22Rv1 (cell line): ENCODE results near the gene KPNA6.

Source experiments
- H3K27ac ChIP-seq: fragments of 450-650 bp; 2 replicates; pipeline ENCODE4 v1.5.1; 2017
- ZFX ChIP-seq: fragments of 450-650 bp; IDR thresholded peaks from 2 replicates; pipeline ENCODE4 v1.6.1; 2017; ENCODE audit warnings: antibody characterized with exemption, borderline replicate concordance
- TF ChIP-seq, protein P1 (sequence below): fragments of 450-650 bp; IDR thresholded peaks from 2 replicates; pipeline ENCODE4 v1.5.1; 2017; ENCODE audit warnings: mild to moderate bottlenecking

KPNA6 gene

DNA sequence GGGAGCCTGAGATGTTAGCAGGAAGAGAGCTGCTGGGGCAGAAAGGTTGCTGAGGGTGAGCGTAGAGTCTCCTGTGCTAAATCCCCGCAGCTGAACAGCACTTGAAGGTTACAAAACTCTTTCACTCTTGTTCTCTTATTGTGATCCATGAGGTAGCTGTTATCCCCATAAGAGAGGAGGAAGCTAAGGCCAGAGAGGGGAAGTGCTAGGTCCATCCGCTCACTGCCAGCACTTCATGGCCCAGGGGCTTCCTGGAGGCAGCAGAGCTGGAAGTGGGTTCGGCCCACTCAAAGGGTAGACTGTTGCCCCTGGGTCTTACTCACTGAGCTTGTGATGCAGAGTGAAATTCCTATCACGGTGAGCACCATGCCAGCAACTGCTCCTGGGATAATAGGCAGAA lies 108.7 kb downstream of the KPNA6 start:
- TF ChIP-seq ZFX, result no peak
- TF ChIP-seq, protein P1, sequence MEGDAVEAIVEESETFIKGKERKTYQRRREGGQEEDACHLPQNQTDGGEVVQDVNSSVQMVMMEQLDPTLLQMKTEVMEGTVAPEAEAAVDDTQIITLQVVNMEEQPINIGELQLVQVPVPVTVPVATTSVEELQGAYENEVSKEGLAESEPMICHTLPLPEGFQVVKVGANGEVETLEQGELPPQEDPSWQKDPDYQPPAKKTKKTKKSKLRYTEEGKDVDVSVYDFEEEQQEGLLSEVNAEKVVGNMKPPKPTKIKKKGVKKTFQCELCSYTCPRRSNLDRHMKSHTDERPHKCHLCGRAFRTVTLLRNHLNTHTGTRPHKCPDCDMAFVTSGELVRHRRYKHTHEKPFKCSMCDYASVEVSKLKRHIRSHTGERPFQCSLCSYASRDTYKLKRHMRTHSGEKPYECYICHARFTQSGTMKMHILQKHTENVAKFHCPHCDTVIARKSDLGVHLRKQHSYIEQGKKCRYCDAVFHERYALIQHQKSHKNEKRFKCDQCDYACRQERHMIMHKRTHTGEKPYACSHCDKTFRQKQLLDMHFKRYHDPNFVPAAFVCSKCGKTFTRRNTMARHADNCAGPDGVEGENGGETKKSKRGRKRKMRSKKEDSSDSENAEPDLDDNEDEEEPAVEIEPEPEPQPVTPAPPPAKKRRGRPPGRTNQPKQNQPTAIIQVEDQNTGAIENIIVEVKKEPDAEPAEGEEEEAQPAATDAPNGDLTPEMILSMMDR, result no peak
- H3K27ac ChIP-seq, result no peak overlapping the region

DNA sequence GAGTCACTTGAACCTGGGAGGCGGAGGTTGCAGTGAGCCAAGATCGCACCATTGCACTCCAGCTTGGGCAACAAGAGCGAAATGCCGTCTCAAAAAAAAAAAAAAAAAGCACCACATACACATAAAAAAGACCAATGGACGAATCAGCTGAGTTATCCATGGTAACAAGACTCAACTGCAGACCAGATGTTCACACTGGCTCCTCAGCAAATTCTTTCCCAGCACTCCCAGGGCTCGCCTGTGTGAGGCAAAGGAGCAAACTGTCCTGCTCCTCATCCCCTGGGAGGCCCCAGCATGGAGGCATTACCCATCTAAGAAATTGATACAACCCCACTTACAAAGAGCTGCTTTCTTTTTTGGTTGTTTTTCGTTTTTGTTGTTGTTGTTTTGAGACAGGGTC lies 111.2 kb downstream of the KPNA6 start:
- H3K27ac ChIP-seq, result no peak overlapping the region
- no peak for TF ChIP-seq ZFX

DNA sequence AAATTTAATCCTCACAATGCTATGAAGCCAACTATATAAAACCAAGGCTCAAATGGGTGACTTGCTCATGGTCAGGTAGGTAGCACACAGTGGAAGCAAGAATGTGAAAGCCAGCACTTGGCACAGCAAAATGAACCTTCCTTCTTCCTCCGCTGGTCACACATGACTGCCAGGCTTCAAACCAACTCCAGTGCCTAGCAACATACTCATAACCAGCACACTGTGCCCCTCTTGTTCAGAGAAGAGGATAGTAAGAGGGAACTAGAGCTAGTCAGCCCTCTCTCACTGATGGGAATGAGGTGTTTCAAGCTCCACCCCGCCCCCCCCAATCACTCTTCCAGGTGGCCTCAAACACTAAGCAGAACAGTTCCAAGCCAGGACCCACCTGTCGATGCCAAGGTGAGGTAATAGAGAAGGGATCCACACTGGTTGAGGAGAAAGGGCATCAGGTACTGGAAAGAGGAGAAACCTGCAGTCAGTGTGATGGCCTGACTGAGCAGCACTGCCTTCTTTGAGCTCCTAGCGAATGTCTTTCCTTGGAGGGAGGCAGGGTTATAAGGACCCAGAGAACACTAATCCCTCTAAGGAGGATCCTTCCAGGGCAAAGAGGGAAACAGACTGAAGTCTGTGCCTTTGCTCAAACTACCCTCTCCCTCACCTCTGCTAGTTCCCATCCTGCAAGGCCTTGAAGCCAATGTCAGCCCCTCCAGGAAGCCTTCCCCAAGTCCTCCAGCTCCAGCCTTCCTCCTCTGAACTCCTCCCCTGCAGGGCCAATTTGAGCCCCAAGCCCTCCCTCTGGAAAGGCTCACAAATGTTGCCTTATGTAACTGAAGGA lies 113.1 kb downstream of the KPNA6 start:
- TF ChIP-seq, protein P1, result no peak
- no peak for TF ChIP-seq ZFX

DNA sequence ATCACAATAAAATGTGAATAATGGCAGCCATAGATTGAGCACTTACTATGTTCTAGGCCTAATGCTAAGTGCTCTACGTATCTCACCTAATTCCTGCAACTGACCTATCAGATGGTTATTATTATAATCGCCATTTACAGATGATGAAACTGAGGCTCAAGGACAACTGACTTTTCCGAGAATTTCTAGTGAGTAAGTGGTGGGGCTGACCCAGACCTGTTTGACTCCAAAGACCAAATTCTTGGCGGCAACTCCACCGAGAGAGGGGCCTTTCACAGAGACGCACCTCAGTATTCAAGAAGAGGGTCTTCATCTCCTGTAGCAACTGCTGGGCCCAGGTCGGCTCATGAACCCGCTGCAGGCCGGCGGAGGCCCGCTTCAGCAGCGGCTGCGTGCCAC lies 113.7 kb downstream of the KPNA6 start:
- peak overlapping the region; percentile 58 for H3K27ac ChIP-seq
- TF ChIP-seq ZFX, result no peak
- TF ChIP-seq, protein P1, result no peak

More for the DNA sequence above, 113.1 kb downstream of the KPNA6 start:
- peak overlapping the region; percentile 58; the same call in 1 of the 2 replicates for H3K27ac ChIP-seq

DNA sequence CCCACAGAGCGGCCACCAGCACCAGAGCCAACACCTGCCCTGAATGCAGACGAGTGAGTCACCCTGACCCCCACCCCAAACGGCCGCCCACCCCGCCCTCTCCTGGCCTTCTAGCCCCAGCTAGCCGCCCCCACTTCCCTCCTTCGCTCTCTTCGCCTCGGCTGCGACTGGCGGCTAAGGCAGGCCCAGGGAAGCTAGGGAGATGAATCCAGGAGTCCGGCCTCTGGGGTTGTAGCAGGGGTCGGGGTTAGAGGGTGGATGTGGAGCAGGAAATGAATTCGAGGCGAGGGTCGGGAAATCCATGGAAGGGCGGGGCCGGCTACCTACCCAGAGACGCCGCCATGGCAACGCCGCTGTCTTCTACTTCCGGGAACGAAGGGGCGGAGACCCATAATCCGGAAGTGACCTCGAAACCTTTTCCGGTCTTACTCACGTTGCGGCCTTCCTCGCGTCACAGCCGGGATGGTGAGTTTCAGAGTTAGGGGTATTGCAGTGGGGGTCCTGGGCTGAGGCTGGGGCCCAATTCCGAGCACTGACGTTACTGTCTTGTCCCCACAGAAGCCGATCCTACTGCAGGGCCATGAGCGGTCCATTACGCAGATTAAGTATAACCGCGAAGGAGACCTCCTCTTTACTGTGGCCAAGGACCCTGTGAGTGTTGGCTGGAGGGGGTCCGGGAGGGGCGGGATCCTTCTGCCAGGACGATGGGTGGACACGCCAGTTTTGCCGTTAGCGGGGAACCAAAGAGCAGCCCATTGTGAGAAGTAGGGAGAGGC lies 114.3 kb downstream of the KPNA6 start, which contains the start of the genes EIF3I and TMEM234:
Gene EIF3I (plus strand): TSS at position 428 of the 776 bp plus-strand sequence. CDS start 35 bp downstream, at position 463.
Gene TMEM234 (minus strand): TSS at position 374 of the 776 bp plus-strand sequence. CDS start 31 bp downstream, at position 343.
- H3K27ac ChIP-seq, result peak within 1 kb of the TSS; percentile 58
- TF ChIP-seq ZFX, result no peak
- TF ChIP-seq, protein P1, result no peak

DNA sequence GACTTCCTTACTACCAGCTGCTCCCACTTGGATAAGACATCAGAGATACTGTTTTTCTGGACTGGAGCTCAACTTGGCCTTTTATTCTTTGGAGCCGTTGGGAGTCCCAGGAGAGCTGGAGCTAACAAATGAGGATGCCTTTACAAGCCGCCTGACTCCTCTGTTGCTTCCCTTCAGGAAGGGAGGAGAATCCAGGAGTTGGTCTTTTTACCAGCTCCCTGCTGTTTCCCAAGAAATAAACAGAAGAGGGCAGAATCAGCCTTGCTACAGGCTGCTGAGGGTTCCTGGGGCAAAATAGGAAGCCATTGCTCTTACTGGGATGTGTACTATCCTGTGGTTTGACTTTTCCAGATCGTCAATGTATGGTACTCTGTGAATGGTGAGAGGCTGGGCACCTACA lies 115.8 kb downstream of the KPNA6 start:
- TF ChIP-seq, protein P1, result no peak
- TF ChIP-seq ZFX, result no peak
- H3K27ac ChIP-seq, result no peak overlapping the region

DNA sequence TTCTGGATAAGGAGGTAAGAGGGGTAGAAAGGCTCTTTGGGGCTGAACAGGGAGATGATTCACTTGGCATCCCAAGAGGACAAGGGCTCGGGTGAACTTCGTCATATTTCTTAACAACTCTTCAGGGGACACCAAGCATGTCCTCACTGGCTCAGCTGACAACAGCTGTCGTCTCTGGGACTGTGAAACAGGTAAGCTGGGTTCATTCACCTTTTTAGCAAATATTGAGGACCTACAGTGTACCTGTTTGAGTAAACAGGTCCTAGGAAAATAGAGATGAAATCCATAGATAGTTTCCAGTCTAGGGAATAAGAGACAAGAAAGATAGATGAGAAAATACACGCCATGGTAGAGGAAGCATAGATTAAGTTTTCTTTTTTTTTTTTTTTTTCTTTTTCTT lies 116.4 kb downstream of the KPNA6 start:
- no peak overlapping the region for H3K27ac ChIP-seq

More for the DNA sequence above, 116.4 kb downstream of the KPNA6 start:
- TF ChIP-seq ZFX, result no peak
- TF ChIP-seq, protein P1, result no peak
